ENCODE measurements around the gene MGST2. TPM values are rescaled to one million over a fixed set of nuclear protein-coding genes. Genes with fewer than 3 reads are reported as not detected.
"Not testable (repeated sequence)": the region's sequence is repeated elsewhere in the genome, so short reads cannot be mapped to it uniquely, and the experiment has no call there.

Gene MGST2
- total and polyA plus RNA-seq, 7 experiments from 2014 or later: 1.4 to 37.3 (median 2.5) TPM

DNA sequence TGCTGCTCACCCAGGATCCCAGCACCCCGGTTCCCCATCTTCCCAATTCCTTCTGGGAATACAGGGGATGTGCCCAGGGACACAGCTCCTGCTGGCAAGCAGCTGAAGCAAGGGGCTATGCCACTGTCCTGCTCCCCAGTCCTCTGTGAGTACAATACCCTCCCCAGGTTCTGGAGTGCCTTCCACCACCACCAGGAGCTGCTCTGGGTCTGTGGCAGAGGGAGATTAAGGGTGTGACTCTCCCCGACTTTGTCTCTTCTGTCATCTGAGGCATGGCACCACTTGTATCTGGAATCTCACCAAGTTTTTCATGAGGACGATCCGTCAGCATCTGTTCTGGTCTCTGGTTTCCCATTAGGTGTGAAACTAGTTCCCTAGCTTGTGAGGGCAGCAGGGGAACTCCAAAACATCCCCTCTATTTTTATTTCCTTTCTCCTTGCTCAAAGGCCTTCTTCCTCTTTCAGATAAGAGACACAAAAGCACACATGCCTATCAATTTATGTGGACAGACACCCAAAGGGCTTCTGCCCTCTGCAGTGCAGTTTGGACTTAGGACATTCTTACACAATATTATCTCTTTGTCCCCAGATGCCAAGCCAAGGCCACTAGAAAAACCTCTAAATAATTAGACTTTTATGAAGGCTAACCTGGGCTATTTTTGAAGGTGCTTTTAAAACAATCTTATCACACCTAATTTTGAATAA is 26.8 kb downstream of the MGST2 start:
- ChIA-PET POLR2A (no interaction called here), CTCF (interaction anchor here (0.6 kb wide), 1 partner anchor 40 kb away, joined by 5 read pairs; no protein-coding TSS in a partner anchor)
- peaks cover 0 to 9% (median 2%) of the 10 kb centered on the region in 11 donors for H3K9me3 Mint-ChIP-seq
- H3K4me3 ChIP-seq (ENCODE audit: low read length): no peak overlapping the region
- H3K4me1 ChIP-seq (ENCODE audit: control insufficient read depth in 2 of 2, insufficient read depth in 2 of 2, low read length in 2 of 2): no peaks in the 10 kb centered on the region
- peaks cover 0 to 8% (median 0%) of the 10 kb centered on the region in 7 donors for H3K4me1 Mint-ChIP-seq
- no peaks in the 10 kb centered on the region for H3K36me3 ChIP-seq (ENCODE audit: control insufficient read depth in 2 of 3, insufficient read depth in 3 of 3, low read length in 3 of 3)
- intact Hi-C loops (cut with micrococcal nuclease): no loop called here
- H3K27me3 Mint-ChIP-seq: no peaks in the 10 kb centered on the region
- H3K27ac Mint-ChIP-seq: no peak overlapping the region
- ATAC-seq: peak; percentile 31
- H3K27ac ChIP-seq (ENCODE audit: low read depth, low read length): no peak overlapping the region
- H3K9me3 ChIP-seq (ENCODE audit: control insufficient read depth in 2 of 3, low read length in 3 of 3): no peaks in the 10 kb centered on the region
- peaks cover 4 to 20% (median 4%) of the 10 kb centered on the region in 5 donors for H3K36me3 Mint-ChIP-seq
- H3K27me3 ChIP-seq (ENCODE audit: control insufficient read depth in 2 of 2, insufficient read depth in 2 of 2, low read length in 2 of 2): no peaks in the 10 kb centered on the region
- no peak for DNase-seq
- H3K4me3 Mint-ChIP-seq: no peak overlapping the region

DNA sequence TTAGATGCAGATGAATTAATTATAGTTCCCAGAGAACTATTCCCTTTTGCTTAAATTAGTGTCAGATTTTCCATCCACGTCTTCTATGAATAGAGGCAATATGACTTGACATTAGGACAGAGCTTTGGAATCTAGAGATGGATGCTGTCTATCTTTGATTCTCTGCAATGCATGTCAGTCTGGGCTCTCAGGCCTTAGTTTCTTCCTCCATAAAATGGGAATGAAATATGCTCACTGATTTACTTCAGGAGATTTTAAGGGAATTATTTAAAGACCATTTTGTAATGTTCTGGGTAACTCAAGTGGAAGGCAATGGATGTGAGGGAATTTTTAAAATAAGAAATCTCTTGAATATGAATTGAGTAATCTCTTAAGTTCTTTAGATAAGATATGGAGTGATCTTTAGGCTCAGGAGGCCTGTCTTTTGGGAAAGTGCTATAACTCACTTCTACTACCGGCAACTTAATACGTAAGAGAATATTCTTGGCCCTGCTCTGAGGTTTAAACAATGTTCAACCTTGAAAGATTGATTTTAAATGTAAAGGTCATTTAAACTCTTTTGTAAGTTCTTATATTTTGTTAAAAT is 29.0 kb downstream of the MGST2 start:
- no peak overlapping the region for H3K27ac Mint-ChIP-seq
- no peak overlapping the region for H3K4me3 Mint-ChIP-seq
- intact Hi-C loops (cut with micrococcal nuclease): no loop called here
- ATAC-seq: no peak
- H3K36me3 Mint-ChIP-seq: peaks cover 4 to 21% (median 9%) of the 10 kb centered on the region in 5 donors
- no peaks in the 10 kb centered on the region for H3K27me3 Mint-ChIP-seq
- peaks cover 0 to 5% (median 0%) of the 10 kb centered on the region in 7 donors for H3K4me1 Mint-ChIP-seq
- Histone ChIP-seq H3K9me3 (ENCODE audit: control insufficient read depth in 2 of 3, low read length in 3 of 3) (no peaks in the 10 kb centered on the region), H3K27ac (ENCODE audit: low read depth, low read length) (no peak overlapping the region), H3K4me1 (ENCODE audit: control insufficient read depth in 2 of 2, insufficient read depth in 2 of 2, low read length in 2 of 2) (no peaks in the 10 kb centered on the region), H3K27me3 (ENCODE audit: control insufficient read depth in 2 of 2, insufficient read depth in 2 of 2, low read length in 2 of 2) (no peaks in the 10 kb centered on the region), H3K4me3 (ENCODE audit: low read length) (no peak overlapping the region), H3K36me3 (ENCODE audit: control insufficient read depth in 2 of 3, insufficient read depth in 3 of 3, low read length in 3 of 3) (no peaks in the 10 kb centered on the region)
- ChIA-PET POLR2A (no interaction called here), CTCF (no interaction called here)
- no peak for DNase-seq
- H3K9me3 Mint-ChIP-seq: peaks cover 0 to 11% (median 4%) of the 10 kb centered on the region in 11 donors

- no peak for ATAC-seq
- no peak overlapping the region for H3K27ac Mint-ChIP-seq
- peaks cover 0 to 24% (median 9%) of the 10 kb centered on the region in 5 donors for H3K36me3 Mint-ChIP-seq
- Histone ChIP-seq H3K27me3 (ENCODE audit: control insufficient read depth in 2 of 2, insufficient read depth in 2 of 2, low read length in 2 of 2) (no peaks in the 10 kb centered on the region), H3K36me3 (ENCODE audit: control insufficient read depth in 2 of 3, insufficient read depth in 3 of 3, low read length in 3 of 3) (no peaks in the 10 kb centered on the region), H3K27ac (ENCODE audit: low read depth, low read length) (no peak overlapping the region), H3K4me3 (ENCODE audit: low read length) (no peak overlapping the region), H3K4me1 (ENCODE audit: control insufficient read depth in 2 of 2, insufficient read depth in 2 of 2, low read length in 2 of 2) (no peaks in the 10 kb centered on the region), H3K9me3 (ENCODE audit: control insufficient read depth in 2 of 3, low read length in 3 of 3) (no peaks in the 10 kb centered on the region)
- intact Hi-C loops (cut with micrococcal nuclease): no loop called here
- POLR2A ChIA-PET: interaction anchor here (0.6 kb wide), 1 partner anchor 451 kb away, joined by 3 read pairs; no protein-coding TSS in a partner anchor
- no peak for DNase-seq
- H3K4me3 Mint-ChIP-seq: no peak overlapping the region
- no peaks in the 10 kb centered on the region for H3K27me3 Mint-ChIP-seq
- peaks cover 0 to 2% (median 0%) of the 10 kb centered on the region in 7 donors for H3K4me1 Mint-ChIP-seq
- CTCF ChIA-PET: no interaction called here
- H3K9me3 Mint-ChIP-seq: peaks cover 0 to 11% (median 4%) of the 10 kb centered on the region in 11 donors
These were observed 30.9 kb downstream of the MGST2 start for GRCh38 chr4:139696491-139696890.

DNA sequence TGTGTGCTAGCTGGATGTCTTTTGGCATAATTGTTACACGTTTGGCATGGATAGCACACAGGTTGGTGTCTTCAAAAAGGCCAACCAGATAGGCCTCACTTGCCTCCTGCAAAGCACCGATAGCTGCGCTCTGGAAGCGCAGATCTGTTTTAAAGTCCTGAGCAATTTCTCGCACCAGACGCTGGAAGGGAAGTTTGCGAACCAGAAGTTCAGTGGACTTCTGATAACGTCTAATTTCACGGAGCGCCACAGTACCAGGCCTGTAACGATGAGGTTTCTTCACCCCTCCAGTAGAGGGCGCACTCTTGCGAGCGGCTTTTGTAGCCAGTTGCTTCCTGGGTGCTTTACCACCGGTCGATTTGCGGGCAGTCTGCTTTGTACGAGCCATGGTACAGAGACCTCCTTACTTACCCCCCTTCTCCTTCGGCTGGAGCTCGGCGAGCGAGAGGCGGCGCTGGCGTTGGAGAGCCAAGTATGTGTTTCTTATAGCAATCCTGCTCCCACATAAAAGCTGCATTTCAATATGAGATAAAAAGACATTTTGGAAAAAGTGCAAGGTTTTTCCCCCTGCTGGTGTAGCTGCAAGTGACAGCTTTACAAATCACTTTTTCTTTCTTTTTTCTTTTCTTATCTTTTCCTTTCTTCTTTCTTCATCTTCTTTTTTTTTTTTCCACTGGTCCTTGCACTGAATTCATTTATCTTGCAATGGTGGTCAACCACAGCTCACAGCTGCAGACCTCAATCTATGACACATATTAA is 32.7 kb downstream of the MGST2 start:
- intact Hi-C loops (cut with micrococcal nuclease); POLR2A ChIA-PET; CTCF ChIA-PET: not testable (repeated sequence)

GRCh38 chr4:139700568-139700967 is 34.9 kb downstream of the MGST2 start:
- H3K36me3 Mint-ChIP-seq: peaks cover 7 to 38% (median 20%) of the 10 kb centered on the region in 5 donors
- H3K27me3 Mint-ChIP-seq: peaks cover 0 to 4% (median 0%) of the 10 kb centered on the region in 5 donors
- Histone ChIP-seq H3K36me3 (ENCODE audit: control insufficient read depth in 2 of 3, insufficient read depth in 3 of 3, low read length in 3 of 3) (no peaks in the 10 kb centered on the region), H3K27ac (ENCODE audit: low read depth, low read length) (no peak overlapping the region), H3K4me1 (ENCODE audit: control insufficient read depth in 2 of 2, insufficient read depth in 2 of 2, low read length in 2 of 2) (no peaks in the 10 kb centered on the region), H3K4me3 (ENCODE audit: low read length) (no peak overlapping the region), H3K27me3 (ENCODE audit: control insufficient read depth in 2 of 2, insufficient read depth in 2 of 2, low read length in 2 of 2) (no peaks in the 10 kb centered on the region), H3K9me3 (ENCODE audit: control insufficient read depth in 2 of 3, low read length in 3 of 3) (no peaks in the 10 kb centered on the region)
- intact Hi-C loops (cut with micrococcal nuclease): loop anchor here in 1 of 2 donors (5.0 kb wide), 1 partner anchor 43 kb away; no protein-coding TSS in a partner anchor
- ChIA-PET CTCF (no interaction called here), POLR2A (no interaction called here)
- DNase-seq (no peak), ATAC-seq (no peak)
- H3K9me3 Mint-ChIP-seq: peaks cover 0 to 14% (median 5%) of the 10 kb centered on the region in 11 donors
- no peak overlapping the region for H3K4me3 Mint-ChIP-seq
- H3K4me1 Mint-ChIP-seq: peaks cover 0 to 2% (median 0%) of the 10 kb centered on the region in 7 donors
- no peak overlapping the region for H3K27ac Mint-ChIP-seq

More for the DNA sequence above, 32.7 kb downstream of the MGST2 start:
- not testable (repeated sequence) for H3K27ac ChIP-seq (ENCODE audit: low read depth, low read length); H3K27me3 ChIP-seq (ENCODE audit: control insufficient read depth in 2 of 2, insufficient read depth in 2 of 2, low read length in 2 of 2); H3K27me3 Mint-ChIP-seq; H3K27ac Mint-ChIP-seq; H3K4me1 Mint-ChIP-seq; H3K36me3 ChIP-seq (ENCODE audit: control insufficient read depth in 2 of 3, insufficient read depth in 3 of 3, low read length in 3 of 3); DNase-seq; H3K4me3 ChIP-seq (ENCODE audit: low read length); H3K4me1 ChIP-seq (ENCODE audit: control insufficient read depth in 2 of 2, insufficient read depth in 2 of 2, low read length in 2 of 2); H3K9me3 ChIP-seq (ENCODE audit: control insufficient read depth in 2 of 3, low read length in 3 of 3); ATAC-seq; H3K4me3 Mint-ChIP-seq
- peaks cover 0 to 11% (median 4%) of the 10 kb centered on the region in 11 donors for H3K9me3 Mint-ChIP-seq
- peaks cover 0 to 29% (median 10%) of the 10 kb centered on the region in 5 donors for H3K36me3 Mint-ChIP-seq

DNA sequence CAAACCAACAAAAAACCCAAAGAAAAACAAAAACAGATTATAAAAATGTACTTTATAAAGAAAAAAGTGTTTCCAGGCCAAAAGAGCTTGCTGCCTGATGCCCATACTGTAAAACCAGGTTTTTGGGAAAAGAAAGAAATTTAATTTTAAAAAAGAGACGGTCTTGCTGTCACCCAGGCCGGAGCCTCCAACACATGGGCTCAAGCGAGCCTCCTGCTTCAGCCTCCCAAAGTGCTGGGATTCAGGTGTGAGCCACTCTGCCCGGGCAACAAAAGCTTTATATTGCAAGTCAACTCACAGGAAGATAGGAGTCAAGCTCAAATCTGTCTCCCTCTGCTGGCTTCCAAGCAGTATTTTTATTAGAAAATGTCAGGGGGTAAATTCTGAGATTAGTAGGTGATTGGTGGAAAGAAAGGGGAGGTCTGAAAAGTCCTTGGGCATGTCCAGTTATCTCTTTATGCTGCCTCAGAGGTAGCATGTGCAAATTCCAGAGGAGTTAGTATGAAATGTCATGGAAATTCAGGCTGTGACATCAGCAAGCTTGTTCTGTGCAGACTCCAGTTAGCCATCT is 39.4 kb downstream of the MGST2 start:
- no peaks in the 10 kb centered on the region for H3K9me3 ChIP-seq (ENCODE audit: control insufficient read depth in 2 of 3, low read length in 3 of 3)
- H3K36me3 ChIP-seq (ENCODE audit: control insufficient read depth in 2 of 3, insufficient read depth in 3 of 3, low read length in 3 of 3): no peaks in the 10 kb centered on the region
- Mint-ChIP-seq H3K36me3 (peaks cover 0 to 44% (median 13%) of the 10 kb centered on the region in 5 donors), H3K4me1 (peaks cover 0 to 2% (median 0%) of the 10 kb centered on the region in 7 donors), H3K4me3 (no peak overlapping the region), H3K9me3 (peaks cover 0 to 21% (median 4%) of the 10 kb centered on the region in 11 donors), H3K27ac (no peak overlapping the region), H3K27me3 (peaks cover 0 to 10% (median 0%) of the 10 kb centered on the region in 5 donors)
- no peak overlapping the region for H3K27ac ChIP-seq (ENCODE audit: low read depth, low read length)
- CTCF ChIA-PET: no interaction called here
- POLR2A ChIA-PET: no interaction called here
- DNase-seq (no peak), ATAC-seq (no peak)
- intact Hi-C loops (cut with micrococcal nuclease): loop anchor here in 1 of 2 donors (5.0 kb wide), 1 partner anchor 48 kb away; no protein-coding TSS in a partner anchor
- no peaks in the 10 kb centered on the region for H3K27me3 ChIP-seq (ENCODE audit: control insufficient read depth in 2 of 2, insufficient read depth in 2 of 2, low read length in 2 of 2)
- no peaks in the 10 kb centered on the region for H3K4me1 ChIP-seq (ENCODE audit: control insufficient read depth in 2 of 2, insufficient read depth in 2 of 2, low read length in 2 of 2)
- H3K4me3 ChIP-seq (ENCODE audit: low read length): no peak overlapping the region
